ENCODE measurements around the gene TMEM88.

GRCh38 chr17:7897090-7897489 lies 42.2 kb downstream of the TMEM88 start:
- TF ChIP-seq CTCF (IDR thresholded peaks at IDR 0.05; ENCODE audit: poor library complexity, severe bottlenecking) (no peak), EZH2 (IDR thresholded peaks at IDR 0.05; ENCODE audit: borderline replicate concordance, insufficient read depth, low read length, poor library complexity, severe bottlenecking) (no peak)

All from neural cell (in vitro differentiated cells).